ENCODE measurements around the gene REEP2.
A peak's percentile ranks its signal among the peaks of the same experiment; 100 is the strongest.
"Not testable (repeated sequence)": the region's sequence is repeated elsewhere in the genome, so short reads cannot be mapped to it uniquely, and the experiment has no call there.

Gene REEP2

DNA sequence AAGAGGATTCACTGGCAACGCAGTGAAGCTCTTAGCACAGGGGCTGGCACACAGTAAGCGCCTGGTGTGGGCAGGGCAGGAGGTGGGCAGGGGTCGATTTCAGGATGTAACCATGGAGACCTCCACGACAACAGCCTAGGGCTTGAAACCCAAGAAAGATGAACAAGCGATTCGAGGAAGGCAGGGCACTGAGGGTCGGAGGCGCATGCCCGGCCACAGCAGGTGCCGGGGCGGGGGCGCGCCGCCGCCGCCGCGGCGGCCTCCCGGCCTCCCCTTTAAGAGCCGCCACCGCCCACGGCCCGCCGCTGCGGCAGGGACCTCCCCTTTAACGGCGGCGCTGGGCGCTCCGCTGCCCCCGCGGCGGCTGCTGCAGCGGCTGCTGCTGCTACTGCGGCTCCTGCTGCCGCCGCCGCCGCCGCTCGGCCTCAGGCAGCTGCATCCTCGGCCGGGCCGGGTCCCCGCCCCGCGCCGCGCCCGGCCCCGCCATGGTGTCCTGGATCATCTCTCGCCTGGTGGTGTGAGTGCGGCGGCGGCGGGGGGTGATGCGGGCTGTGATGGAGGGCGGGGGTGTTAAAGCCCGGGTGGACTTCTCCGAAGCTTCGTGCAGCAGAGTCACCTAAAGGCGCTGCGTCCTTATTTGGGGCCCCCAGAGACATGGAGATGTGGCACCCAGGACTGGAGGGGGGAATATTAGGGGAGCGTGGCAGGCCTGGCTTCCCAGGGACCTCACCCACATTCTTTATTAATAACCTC lies at the start of gene REEP2:
TSS of gene REEP2 (plus strand) at position 334 of the 753 bp plus-strand sequence. CDS start at position 486, 152 bp downstream.
- peak; percentile 60 for DNase-seq (ENCODE audit: low spot score)

DNA sequence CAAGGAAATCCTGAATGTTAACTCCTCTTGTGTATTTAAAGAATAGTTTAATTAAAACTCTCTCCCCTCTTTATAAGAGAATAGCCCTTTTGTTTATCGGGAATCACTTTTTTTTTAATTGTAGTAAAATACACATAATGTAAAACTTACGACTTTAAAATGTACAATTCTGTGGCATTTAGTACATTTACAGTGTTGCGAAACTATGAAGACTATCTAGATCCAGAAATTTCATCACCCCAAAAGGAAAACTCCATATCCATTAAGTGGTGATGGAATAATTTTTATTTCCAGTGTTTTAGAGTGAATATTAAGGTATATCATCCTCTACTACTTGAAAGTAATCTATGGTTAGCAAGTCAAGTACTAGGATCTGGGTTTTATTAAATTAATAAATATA lies 49.5 kb upstream of the REEP2 start:
- DNase-seq (ENCODE audit: low spot score): no peak

- DNase-seq (ENCODE audit: low spot score): not testable (repeated sequence)
Observed at GRCh38 chr5:138389911-138390310, 48.9 kb upstream of the REEP2 start.

DNA sequence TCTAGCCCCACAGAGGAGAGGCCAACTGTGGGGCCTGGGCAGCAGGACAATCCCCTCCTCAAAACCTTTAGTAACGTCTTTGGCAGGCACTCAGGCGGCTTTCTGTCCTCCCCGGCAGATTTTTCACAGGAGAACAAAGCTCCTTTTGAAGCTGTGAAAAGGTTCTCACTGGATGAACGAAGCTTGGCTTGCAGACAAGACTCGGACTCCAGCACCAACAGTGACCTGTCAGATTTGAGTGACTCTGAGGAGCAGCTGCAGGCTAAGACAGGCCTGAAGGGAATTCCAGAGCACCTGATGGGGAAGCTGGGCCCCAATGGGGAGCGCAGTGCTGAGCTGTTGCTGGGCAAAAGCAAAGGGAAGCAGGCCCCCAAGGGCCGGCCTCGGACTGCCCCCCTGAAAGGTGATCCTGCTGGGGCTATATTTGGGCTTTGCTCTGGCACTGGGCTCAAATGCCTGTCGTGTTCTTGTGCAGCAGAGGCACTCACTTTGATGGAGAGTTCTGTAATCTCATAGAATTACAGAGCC lies 46.9 kb upstream of the REEP2 start:
- no peak for DNase-seq (ENCODE audit: low spot score)

GRCh38 chr5:138402640-138403039 lies 36.2 kb upstream of the REEP2 start:
- DNase-seq (ENCODE audit: low spot score): no peak

GRCh38 chr5:138408023-138408422 lies 30.8 kb upstream of the REEP2 start:
- no peak for DNase-seq (ENCODE audit: low spot score)

- DNase-seq (ENCODE audit: low spot score): not testable (repeated sequence)
Observed at GRCh38 chr5:138410996-138411640, 27.7 kb upstream of the REEP2 start.

GRCh38 chr5:138418444-138418843 lies 20.4 kb upstream of the REEP2 start:
- no peak for DNase-seq (ENCODE audit: low spot score)

DNA sequence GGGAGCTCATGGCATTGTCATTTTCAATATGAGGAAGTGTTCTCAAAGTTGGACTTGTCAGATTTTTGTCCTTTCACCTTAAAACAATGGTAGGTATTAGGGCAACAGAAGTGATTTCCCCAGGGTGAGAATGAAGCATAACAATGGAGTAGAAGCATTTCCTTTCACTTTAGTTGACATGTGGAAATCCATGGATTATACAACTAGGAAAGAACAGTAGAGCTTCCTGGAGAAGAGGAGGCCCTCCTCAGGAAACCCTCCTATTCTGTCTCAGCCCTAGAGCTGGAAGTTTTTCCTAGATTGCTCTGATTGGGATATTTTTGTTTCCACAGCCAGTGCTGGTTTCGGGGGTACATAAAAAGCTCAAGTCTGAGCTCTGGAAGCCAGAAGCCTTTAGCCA lies 13.8 kb upstream of the REEP2 start:
- DNase-seq (ENCODE audit: low spot score): no peak

DNA sequence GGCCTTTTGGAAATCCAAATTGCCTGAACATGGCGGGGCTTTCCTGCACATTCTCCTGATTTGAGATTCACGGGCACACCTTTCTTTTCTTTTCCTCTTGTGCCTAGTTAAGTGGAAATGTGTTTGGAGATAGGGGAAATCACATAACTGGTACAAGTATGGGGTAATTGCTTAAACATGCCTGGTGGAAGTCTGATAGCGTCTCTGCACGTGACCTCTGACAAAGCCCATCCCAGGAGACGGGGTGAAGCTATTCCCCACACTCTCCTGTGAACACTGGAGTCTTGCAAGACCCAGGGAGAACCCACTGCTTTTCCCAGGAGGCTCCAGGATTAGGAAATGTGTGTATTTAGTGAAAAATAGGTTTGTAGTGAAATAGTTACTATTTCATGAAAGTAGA lies 2.9 kb upstream of the REEP2 start:
- DNase-seq (ENCODE audit: low spot score): no peak

DNA sequence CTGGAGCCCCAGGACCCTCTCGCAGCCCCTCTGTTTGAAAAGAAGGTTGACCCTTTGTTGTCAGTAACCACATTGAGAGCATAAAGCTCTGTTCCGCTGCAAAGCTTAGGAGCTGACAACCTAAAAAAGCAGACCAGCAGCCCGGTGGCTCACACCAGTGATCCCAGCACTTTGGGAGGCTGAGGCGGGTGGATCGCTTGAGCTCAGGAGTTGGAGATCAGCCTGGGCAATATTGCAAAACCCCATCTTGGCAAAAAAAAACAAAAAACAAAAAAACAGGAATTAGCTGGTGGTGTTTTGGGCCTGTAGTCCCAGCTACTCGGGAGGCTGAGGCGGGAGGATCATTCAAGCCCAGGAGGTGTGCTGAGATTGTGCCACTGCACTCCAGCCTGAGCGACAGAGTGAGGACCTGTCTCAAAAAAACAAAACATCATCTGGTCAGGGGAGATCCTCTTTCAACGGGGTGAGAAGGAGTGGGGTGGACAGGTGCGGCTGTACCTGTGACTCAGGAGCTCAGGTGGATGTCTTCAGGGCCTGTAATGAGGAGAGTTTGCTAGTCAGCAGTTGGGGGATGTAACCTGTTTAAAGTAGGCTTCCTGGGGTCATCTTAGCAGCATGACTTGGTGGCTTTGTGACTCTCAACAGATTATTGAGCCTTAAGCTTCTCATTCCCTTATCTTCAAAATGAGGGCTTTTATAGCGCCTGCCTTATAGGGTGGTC lies 694 bp upstream of the REEP2 start:
- no peak for DNase-seq (ENCODE audit: low spot score)

DNA sequence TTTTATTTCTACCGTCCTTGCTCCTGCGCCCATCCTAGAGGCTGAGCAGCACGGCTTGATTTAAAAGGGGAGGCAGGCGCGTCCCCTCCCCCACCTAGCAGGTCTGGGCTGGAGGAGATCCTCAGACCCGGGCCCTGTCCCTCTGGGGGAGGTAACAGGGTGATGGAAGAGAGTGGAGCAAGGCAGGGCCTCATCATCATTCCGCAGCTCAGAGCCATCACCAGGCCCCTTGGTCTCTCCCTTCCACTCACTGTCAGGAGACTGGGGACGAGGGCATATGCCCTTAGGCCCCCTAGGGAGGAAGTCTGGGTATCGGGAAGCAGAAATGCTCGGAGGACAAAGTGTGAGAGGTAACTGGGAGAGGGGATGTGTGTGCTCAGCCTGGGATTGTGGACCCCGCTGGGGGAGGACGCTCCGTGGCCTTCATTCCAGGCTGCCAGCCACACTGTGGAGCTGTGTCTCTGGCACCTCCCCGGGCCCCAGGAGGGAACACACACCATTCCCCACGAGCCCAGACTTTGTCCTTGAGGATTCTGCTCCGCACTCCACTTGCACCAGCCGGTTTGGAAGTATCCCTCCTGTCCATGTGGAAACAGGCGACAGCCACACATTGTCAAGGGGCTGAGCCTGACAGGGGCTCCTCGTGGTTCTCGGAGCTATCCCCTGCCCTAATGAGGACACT lies 761 bp downstream of the REEP2 start:
- DNase-seq (ENCODE audit: low spot score): no peak

- no peak for DNase-seq (ENCODE audit: low spot score)
Observed at GRCh38 chr5:138440159-138441073, 1.6 kb downstream of the REEP2 start.

DNA sequence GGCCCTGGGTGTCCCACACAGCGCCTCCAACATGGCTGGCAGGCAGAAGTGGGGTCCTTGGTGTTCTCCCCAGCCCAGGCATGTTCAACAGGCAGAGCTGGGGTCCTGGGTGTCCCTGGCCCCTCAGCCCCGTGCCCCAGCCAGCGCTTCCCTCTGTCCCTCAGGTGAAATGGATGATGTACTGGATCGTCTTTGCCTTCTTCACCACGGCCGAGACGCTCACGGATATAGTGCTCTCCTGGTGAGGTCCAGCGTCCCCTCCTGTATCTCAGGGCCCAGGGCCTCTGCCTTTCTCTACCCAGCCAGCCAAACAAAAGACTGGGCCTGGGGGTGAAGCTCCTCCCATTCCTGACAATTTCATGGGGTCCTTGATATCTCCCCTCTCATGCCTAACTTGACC lies 2.4 kb downstream of the REEP2 start:
- DNase-seq (ENCODE audit: low spot score): no peak

GRCh38 chr5:138444078-138444773 lies 5.4 kb downstream of the REEP2 start:
- no peak for DNase-seq (ENCODE audit: low spot score)

DNA sequence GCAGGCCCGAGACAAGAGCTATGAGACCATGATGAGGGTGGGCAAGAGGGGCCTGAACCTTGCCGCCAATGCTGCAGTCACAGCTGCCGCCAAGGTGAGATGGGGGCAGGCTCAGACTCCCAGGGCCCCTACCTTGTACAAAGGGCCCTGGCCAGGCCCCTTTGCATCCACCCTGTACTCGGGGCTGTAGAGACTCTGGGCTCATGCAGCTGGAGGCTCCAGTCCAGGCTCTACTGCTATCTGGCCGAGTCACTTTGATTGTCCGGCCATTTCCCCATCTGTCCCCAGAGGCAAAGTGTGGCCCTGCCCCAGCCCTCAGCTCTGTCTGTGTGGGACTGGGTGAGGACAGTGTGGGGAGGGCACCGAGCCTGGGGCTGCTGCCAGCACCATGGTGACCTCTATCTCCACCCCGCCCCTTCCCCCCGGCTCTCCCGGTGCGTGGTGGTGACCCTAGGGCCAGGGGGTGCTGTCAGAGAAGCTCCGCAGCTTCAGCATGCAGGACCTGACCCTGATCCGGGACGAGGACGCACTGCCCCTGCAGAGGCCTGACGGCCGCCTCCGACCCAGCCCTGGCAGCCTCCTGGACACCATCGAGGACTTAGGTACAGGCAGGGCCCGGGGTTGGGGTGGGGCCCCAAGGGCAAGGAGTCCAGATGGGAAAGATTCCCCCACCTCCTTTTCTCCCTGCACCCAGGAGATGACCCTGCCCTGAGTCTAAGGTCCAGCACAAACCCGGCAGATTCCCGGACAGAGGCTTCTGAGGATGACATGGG lies 6.1 kb downstream of the REEP2 start:
- DNase-seq (ENCODE audit: low spot score): no peak

DNA sequence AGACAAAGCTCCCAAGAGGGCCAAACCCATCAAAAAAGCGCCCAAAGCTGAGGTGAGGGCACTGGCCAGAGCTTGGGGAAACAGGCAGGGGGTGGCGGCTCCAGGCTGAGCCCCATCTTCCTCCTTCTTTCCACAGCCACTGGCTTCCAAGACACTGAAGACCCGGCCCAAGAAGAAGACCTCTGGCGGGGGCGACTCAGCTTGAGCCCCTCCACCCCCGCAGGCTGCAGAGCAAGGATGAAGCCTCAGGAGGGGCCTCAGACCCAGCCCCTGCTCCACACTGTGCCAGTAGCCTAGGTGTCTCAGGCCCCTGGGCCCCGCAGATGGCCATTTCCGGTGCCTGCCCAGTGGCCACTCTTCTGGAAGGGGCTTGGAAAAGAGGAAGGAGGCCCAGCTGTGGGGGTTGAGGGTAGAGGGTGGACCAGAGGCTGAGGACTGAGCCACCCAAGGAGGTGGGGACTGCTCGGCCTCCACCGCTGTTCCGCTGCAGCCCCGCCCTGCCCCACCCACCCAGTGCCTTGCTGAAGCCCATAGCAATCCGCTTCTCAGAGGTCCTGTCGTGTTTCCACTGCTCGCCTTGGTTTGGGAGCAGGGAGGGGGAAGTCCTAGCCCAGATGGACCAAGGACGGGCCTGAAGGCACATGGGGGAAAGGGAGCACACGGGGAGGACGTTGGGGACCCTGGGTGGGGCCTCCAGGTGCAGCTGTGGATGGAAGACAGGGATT lies 6.9 kb downstream of the REEP2 start:
- DNase-seq (ENCODE audit: low spot score): no peak

DNA sequence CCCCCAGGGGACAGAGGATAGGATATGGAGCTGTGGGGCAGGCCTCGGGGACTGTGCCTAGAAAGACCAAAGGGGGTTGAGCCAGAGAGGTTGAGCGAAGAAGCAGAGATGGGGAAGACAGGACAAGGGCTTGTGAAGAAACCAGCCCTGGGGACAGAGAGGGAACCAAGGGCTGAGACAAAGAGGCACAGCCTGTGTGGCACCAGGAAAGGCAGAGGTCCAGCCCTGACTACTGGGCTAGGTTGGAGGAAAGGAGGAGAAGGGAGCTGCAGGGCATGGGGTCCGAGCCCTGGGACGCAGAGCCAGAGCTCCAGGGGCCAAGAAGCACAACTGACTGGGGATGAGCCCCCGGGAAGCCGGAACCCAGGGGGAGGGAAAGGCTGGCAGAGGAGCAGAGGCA lies 9.2 kb downstream of the REEP2 start:
- no peak for DNase-seq (ENCODE audit: low spot score)
